HG02840 (cell line): ENCODE results near the gene PPOX.

Source experiments
- ATAC-seq: cut with Tn5 transposase; IDR thresholded peaks from one replicate; pipeline ENCODE4 v1.9.1; 2021; ENCODE audit warnings: mild to moderate bottlenecking, moderate library complexity, moderate number of reproducible peaks; ENCODE audit not compliant: unreplicated experiment, low FRiP score

PPOX gene

GRCh38 chr1:161145832-161146231 lies 20.4 kb upstream of the PPOX start:
- no peak for ATAC-seq

GRCh38 chr1:161153176-161153575 lies 13.1 kb upstream of the PPOX start:
- ATAC-seq, result no peak

GRCh38 chr1:161153682-161154337 lies 12.4 kb upstream of the PPOX start, which contains the start of gene UFC1:
UFC1 (plus strand) TSS chr1:161153978; CDS start chr1:161153998, 20 bp downstream.
- peak; percentile 84 for ATAC-seq

GRCh38 chr1:161157867-161158266 lies 8.4 kb upstream of the PPOX start:
- ATAC-seq, result no peak

GRCh38 chr1:161158316-161159010 lies 7.8 kb upstream of the PPOX start:
- ATAC-seq, result no peak

GRCh38 chr1:161159087-161159912 lies 6.9 kb upstream of the PPOX start, which contains the start of gene USP21:
USP21 (plus strand) TSS chr1:161159500; CDS start chr1:161160641, 1,141 bp downstream.
- ATAC-seq, result peak; percentile 83

GRCh38 chr1:161159913-161160243 lies 6.3 kb upstream of the PPOX start:
- ATAC-seq, result no peak

- ATAC-seq, result no peak
Observed at GRCh38 chr1:161160671-161161145, 5.5 kb upstream of the PPOX start.

GRCh38 chr1:161161652-161162051 lies 4.6 kb upstream of the PPOX start:
- ATAC-seq, result no peak

GRCh38 chr1:161162052-161162451 lies 4.2 kb upstream of the PPOX start:
- no peak for ATAC-seq

GRCh38 chr1:161162806-161163205 lies 3.4 kb upstream of the PPOX start:
- no peak for ATAC-seq

GRCh38 chr1:161163793-161164192 lies 2.4 kb upstream of the PPOX start:
- ATAC-seq, result no peak

GRCh38 chr1:161164901-161165610 lies 1.2 kb upstream of the PPOX start:
- ATAC-seq, result no peak

GRCh38 chr1:161166669-161167548 lies 683 bp downstream of the PPOX start:
- no peak for ATAC-seq

GRCh38 chr1:161168906-161169305 lies 2.7 kb downstream of the PPOX start:
- ATAC-seq, result no peak

- no peak for ATAC-seq
Observed at GRCh38 chr1:161171191-161171590, 5.0 kb downstream of the PPOX start.

- ATAC-seq, result no peak
Observed at GRCh38 chr1:161171696-161172095, 5.5 kb downstream of the PPOX start.

- no peak for ATAC-seq
Observed at GRCh38 chr1:161172349-161172748, 6.1 kb downstream of the PPOX start.

GRCh38 chr1:161172776-161173376 lies 6.7 kb downstream of the PPOX start:
- no peak for ATAC-seq
